HG02970 (cell line): ENCODE measurements around the gene TMEM221.

ENCODE experiments used
- ATAC-seq: cut with Tn5 transposase; IDR thresholded peaks from one replicate; pipeline ENCODE4 v1.9.1; 2021; ENCODE audit warnings: mild to moderate bottlenecking, moderate library complexity, moderate number of reproducible peaks; ENCODE audit not compliant: unreplicated experiment, low FRiP score

The TMEM221 gene

GRCh38 chr19:17447704-17448130, 751 bp downstream of the TMEM221 start:
- ATAC-seq = no peak

DNA sequence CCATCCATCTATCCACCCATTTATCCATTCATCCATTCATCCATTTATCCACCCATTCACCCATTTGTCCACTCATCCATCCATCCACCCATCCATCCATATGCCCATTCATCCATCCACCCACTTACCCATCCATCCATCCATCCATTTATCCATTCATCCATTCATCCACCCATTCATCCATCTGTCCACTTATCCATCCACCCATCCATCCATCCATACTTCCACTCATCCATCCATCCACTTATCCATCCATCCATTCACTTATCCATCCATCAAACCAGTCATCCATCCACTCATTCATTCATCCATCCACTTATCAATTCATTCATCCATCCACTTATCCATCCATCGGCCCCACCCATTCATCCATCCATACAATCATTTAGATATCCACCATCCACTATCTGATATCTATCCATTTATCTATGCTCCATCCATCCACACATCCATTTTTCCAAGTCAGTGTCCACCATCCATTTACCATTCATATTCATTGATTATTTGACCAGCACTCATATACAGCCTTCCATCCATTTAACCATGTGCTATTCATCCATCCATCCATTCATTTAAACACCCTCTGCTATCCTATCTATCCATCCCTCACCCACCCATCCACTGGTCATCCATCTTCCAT, 2.8 kb downstream of the TMEM221 start:
- ATAC-seq = no peak

DNA sequence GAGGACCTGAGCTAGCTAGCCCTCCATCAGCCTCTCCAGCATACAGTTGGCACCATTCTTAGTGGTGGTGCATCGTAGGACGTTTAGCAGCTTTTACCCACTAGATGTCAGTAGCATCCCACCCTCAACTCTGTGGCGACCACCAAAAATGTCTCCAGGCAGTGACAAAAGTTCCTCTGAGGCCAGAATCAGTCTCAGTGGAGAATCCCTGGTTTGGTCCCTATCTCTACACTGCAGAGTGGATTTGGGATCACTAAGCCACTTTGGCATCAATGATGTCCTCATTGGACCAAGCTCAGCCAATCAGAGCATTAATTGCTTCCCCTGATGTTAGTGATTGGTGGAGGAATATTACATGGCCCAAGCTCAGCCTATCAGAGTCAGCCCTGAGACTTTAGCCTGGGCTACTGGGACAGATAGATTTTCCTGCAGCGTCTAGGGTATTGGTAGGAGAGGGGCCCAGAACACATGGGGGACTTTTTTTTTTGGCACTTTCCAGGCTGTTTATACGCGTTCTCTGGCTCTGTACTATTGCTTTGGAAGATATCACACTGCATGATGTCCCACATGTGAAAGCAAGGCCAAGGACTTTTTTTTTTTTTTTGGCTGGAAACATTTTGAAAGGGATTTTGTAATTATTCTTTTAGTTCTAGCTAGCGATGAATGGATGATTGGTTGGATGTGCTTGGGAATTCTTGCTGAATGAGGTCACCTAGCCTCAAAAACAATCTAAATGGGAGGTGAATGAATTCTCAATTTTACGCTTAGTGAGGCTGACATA, 7.0 kb downstream of the TMEM221 start:
- no peak for ATAC-seq

GRCh38 chr19:17436874-17437267, 11.6 kb downstream of the TMEM221 start:
- no peak for ATAC-seq

DNA sequence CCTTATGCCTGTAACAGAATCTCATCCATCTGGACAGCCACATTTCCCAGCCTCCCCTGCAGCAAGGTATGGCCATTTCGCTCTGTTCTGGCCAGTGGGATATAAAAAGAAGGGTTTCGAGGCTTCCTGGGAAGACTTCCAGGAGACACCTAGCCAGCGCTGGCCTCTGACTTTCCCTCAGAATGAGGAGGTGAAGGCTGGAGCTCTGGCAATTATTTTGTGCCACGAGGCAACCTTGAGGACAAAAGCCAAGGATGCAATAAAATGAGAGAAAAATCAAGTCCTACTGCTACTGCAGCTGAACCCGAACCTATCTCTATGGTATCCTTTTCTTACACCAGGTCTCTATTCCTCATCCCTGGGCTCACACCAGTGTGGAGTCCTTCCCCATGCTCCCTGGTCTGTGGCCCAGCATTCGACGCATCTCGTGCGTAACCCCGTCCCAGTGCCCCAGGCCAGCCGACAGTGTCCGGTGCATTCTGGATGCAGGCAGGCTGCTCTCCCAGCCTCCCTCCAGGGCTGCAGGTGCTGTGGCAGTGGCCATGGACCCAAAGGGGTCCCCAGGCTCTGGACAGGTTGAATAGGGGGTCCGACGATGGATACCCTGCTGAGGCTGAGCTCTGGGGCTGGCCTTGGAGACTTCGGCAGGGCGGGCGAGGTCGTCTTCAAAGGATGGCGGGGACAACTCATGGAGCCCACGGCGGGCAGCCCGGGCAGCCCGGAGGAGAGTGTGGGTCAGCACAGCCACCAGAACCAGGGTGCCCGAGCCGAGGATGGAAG, 12.2 kb downstream of the TMEM221 start:
- no peak for ATAC-seq

GRCh38 chr19:17435218-17435617, 13.2 kb downstream of the TMEM221 start:
- no peak for ATAC-seq

DNA sequence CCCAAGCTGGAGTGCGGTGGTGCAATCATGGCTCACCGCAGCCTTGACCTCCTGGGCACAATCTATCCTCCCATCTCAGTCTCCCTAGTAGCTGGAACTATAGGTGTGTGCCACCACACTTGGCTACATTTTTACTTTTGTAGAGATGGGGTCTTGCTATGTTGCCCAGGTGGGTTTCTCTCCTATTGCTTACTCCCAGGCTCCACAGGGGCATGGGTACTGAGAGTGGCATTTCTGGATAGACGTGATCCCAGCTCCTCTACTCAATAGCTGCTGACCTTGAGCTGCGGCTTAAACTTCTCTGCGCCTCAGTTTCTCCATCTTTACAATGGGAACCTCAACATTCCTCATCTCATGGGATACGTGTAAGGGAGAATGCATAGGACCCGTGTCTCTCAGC, 17.1 kb downstream of the TMEM221 start:
- no peak for ATAC-seq

GRCh38 chr19:17429641-17430113, 18.8 kb downstream of the TMEM221 start:
- no peak for ATAC-seq

GRCh38 chr19:17424743-17425365, 23.6 kb downstream of the TMEM221 start:
- no peak for ATAC-seq

DNA sequence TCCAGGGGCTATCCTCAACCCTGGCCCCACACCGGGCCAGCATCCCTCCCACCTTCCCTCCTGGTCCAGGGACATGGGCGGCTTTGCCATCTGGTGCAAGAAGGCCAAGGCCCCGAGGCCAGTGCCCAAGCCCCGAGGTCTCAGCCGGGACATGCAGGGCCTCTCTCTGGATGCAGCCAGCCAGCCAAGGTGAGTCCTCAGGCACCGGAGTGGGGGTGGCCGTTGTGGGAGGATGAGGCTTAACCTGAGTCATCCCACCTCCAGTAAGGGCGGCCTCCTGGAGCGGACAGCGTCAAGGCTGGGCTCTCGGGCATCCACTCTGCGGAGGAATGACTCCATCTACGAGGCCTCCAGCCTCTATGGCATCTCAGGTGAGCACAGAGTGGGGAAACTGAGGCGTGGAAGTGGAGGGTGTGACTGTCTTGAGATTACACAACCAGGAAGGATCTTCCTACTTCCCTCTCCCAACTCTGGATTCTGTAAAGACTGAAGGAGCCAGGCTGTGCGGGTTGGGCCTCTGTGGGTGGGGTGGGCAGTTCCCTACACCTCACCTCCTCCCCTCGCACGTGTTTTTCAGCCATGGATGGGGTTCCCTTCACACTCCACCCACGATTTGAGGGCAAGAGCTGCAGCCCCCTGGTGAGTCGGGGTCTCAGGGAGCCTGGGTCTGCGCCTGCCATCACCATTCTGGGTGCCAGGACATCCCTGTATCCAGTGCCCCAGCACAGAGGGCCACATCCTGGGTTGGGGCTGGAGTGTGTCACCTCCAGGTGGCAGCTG, 24.8 kb downstream of the TMEM221 start:
- no peak for ATAC-seq

GRCh38 chr19:17421942-17422341, 26.5 kb downstream of the TMEM221 start:
- ATAC-seq = no peak

DNA sequence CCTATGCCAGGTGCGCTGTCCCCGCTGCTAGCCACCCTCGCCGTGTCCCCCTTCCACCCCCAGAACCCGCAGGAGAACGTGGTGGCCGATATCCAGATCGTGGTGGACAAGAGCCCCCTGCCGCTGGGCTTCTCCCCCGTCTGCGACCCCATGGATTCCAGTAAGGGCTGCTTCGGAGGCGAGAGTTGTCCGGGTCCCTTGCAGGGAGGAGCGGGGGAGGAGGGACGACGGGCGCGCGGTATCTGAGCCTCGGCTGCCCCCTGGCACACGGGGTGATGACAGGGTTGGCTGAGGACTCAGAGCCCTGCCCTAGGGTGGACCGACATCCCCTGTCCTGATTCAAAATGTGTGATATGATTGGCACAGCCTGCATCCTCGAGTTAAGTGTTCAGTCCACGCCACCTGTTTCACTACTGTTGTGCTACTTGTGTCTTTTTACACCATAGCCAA, 28.0 kb downstream of the TMEM221 start:
- no peak for ATAC-seq

GRCh38 chr19:17419621-17420474, 28.6 kb downstream of the TMEM221 start, which contains the start of gene MVB12A:
Gene MVB12A, plus strand, starts transcription at chr19:17420047. Its CDS starts 89 bp downstream, at chr19:17420136.
- peak; percentile 94 for ATAC-seq

DNA sequence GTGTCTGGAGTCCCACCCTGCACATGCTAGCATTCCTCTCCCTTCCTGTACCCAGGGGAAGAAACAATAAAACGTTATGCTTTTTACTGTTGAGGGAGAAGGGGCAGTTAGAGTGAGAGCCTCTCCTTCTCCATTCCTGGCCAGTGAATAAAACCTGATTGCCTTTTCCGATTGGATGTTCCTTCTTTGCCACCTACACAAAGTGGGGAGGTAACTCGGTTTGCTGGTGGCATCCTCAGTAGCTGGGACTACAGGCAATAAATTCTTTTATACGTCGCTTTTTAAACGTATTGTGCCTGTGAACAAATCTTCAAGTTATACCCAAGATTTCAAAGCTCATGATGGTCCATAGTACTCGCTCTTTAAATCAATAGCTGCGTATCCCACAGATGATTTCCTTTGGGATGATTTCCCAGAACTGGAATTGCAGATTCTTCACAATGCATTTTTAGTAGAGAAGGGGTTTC, 29.3 kb downstream of the TMEM221 start:
- ATAC-seq = no peak

- ATAC-seq = no peak
These were observed 29.8 kb downstream of the TMEM221 start for GRCh38 chr19:17418710-17419109.

DNA sequence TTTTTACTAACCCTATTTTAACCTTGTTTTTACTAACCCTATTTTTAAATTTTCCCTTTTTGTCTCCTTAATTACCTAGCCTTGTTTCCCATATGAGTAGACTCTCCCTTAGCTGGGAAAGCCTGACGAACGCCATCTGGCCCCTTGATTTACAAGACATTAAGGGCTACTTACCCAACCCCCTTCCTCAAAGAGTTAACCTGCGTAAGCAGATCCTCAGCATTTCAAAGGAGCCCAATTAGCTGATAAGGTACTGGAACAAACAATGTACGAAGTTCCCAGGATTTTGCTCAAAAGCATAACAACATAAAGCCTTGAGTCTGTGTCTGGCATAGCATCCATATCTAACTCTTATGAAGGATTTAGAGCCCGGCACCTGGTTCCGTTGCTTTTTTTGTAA, 33.3 kb downstream of the TMEM221 start:
- ATAC-seq = no peak

- ATAC-seq = no peak
These were observed 34.4 kb downstream of the TMEM221 start for GRCh38 chr19:17414097-17414496.

- ATAC-seq = no peak
These were observed 36.7 kb downstream of the TMEM221 start for GRCh38 chr19:17411801-17412200.

DNA sequence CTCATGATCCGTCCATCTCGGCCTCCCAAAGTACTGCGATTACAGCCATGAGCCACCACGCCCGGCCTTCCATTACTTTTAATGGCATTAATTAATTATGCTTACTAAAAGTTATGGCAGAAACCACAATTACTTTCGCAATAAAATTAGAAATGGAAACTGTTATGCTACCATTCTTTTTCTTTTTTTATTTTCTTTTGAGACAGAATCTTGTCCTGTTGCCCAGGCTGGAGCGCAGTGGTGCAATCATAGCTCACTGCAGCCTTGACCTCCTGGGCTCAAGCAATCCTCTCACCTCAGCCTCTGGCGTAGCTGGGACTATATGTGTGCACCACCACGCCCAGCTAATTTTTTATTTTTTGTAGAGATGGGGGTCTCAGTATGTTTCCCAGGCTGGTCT, 38.5 kb downstream of the TMEM221 start:
- ATAC-seq = no peak
